ENCODE measurements around the gene ZNF668.

GRCh38 chr16:31111881-31112466, 37.9 kb upstream of the ZNF668 start:
- TF ChIP-seq, protein P1, sequence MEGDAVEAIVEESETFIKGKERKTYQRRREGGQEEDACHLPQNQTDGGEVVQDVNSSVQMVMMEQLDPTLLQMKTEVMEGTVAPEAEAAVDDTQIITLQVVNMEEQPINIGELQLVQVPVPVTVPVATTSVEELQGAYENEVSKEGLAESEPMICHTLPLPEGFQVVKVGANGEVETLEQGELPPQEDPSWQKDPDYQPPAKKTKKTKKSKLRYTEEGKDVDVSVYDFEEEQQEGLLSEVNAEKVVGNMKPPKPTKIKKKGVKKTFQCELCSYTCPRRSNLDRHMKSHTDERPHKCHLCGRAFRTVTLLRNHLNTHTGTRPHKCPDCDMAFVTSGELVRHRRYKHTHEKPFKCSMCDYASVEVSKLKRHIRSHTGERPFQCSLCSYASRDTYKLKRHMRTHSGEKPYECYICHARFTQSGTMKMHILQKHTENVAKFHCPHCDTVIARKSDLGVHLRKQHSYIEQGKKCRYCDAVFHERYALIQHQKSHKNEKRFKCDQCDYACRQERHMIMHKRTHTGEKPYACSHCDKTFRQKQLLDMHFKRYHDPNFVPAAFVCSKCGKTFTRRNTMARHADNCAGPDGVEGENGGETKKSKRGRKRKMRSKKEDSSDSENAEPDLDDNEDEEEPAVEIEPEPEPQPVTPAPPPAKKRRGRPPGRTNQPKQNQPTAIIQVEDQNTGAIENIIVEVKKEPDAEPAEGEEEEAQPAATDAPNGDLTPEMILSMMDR (conservative IDR thresholded peaks at IDR 0.05 in 1 of 2, IDR thresholded peaks at IDR 0.05 in 1 of 2; ENCODE audit: low read depth in 1 of 2, low read length in 2 of 2) = no peak
- TF ChIP-seq EZH2 (IDR thresholded peaks at IDR 0.05; ENCODE audit: low read length, missing control alignments) = no peak

All from fibroblast of lung (primary cell).